Fibroblast of upper back skin (primary cell): ENCODE results near the gene RBM38.
"Not testable (repeated sequence)": the region's sequence is repeated elsewhere in the genome, so short reads cannot be mapped to it uniquely, and the experiment has no call there.

Source experiments
- DNase-seq: peaks from one replicate; pipeline ENCODE4 v3.0.0-alpha.2; 2013

RBM38 gene

GRCh38 chr20:57419479-57419878, 28.3 kb downstream of the RBM38 start:
- not testable (repeated sequence) for DNase-seq

- DNase-seq = no peak
Observed at GRCh38 chr20:57420571-57421252, 29.5 kb downstream of the RBM38 start.

GRCh38 chr20:57421253-57422220, 30.3 kb downstream of the RBM38 start:
- no peak for DNase-seq

- no peak for DNase-seq
Observed at GRCh38 chr20:57422254-57422653, 31.1 kb downstream of the RBM38 start.

GRCh38 chr20:57425150-57426013, 34.2 kb downstream of the RBM38 start:
- no peak for DNase-seq

- DNase-seq = no peak
Observed at GRCh38 chr20:57426271-57426689, 35.1 kb downstream of the RBM38 start.

GRCh38 chr20:57426831-57427230, 35.6 kb downstream of the RBM38 start:
- no peak for DNase-seq

GRCh38 chr20:57428324-57429158, 37.3 kb downstream of the RBM38 start:
- DNase-seq = no peak

- no peak for DNase-seq
Observed at GRCh38 chr20:57429159-57429496, 37.9 kb downstream of the RBM38 start.

- DNase-seq = no peak
Observed at GRCh38 chr20:57429580-57430200, 38.5 kb downstream of the RBM38 start.

GRCh38 chr20:57430201-57430596, 39.0 kb downstream of the RBM38 start:
- DNase-seq = not testable (repeated sequence)

- no peak for DNase-seq
Observed at GRCh38 chr20:57431539-57431835, 40.3 kb downstream of the RBM38 start.

- no peak for DNase-seq
Observed at GRCh38 chr20:57432480-57432861, 41.3 kb downstream of the RBM38 start.

GRCh38 chr20:57432862-57433491, 41.8 kb downstream of the RBM38 start:
- no peak for DNase-seq

- DNase-seq = no peak
Observed at GRCh38 chr20:57433657-57434389, 42.6 kb downstream of the RBM38 start.

GRCh38 chr20:57434390-57434700, 43.1 kb downstream of the RBM38 start:
- DNase-seq = no peak

GRCh38 chr20:57435105-57435497, 43.9 kb downstream of the RBM38 start:
- no peak for DNase-seq

- no peak for DNase-seq
Observed at GRCh38 chr20:57435498-57436222, 44.5 kb downstream of the RBM38 start.

- DNase-seq = no peak
Observed at GRCh38 chr20:57436223-57436545, 45.0 kb downstream of the RBM38 start.

- DNase-seq = no peak
Observed at GRCh38 chr20:57437267-57437666, 46.1 kb downstream of the RBM38 start.
